Activated T-cell treated with anti-CD3 and anti-CD28 coated beads for 1 hour (primary cell): ENCODE data around the gene CHRNA3.

Experiments used
- DNase-seq: peaks from one replicate; pipeline ENCODE4 v3.0.0-alpha.2; 2020; ENCODE audit warnings: low read depth

CHRNA3 gene

DNA sequence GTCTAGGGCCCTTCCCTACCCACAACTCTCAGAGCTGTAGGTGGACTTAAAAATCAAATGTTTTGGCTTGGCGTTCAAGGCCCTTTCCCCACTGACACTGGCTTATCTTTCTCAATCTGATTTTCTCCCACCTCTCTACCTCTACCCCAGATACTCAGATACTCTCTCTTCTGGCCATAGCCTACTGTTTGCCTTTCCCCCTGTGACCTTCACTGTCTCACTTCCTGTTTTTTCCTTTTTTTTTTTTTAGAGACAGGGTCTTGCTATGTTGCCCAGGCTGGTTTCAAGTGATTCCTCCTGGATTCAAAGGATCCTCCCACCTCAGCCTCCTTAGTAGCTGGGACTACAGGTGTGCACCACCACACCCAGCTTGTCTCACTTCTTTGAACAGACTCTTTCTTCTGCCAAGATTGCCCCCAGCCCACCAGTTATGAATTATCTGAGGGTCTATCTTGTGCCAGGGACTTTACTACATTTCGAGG is 15.6 kb upstream of the CHRNA3 start:
- DNase-seq: no peak

DNA sequence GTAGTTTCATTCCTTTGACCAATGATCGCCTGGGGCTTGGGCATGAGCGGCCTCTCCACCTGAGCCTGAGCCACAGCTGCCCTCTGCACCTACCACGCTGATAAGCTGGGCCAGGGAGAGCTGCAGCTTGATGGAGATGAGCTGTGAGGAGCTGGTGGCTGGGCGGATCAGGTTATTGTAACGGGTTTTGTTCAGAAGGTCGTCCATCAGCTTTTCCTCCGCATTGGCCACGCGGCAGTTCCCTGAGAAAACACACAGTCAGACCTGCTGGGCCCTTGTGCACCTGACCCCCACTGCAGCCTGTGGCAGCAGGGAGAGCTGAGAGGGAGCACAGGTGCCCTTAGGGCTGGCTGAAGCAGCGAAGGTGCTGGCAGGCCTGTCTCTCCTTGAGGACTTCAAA is 14.6 kb upstream of the CHRNA3 start:
- DNase-seq: no peak

DNA sequence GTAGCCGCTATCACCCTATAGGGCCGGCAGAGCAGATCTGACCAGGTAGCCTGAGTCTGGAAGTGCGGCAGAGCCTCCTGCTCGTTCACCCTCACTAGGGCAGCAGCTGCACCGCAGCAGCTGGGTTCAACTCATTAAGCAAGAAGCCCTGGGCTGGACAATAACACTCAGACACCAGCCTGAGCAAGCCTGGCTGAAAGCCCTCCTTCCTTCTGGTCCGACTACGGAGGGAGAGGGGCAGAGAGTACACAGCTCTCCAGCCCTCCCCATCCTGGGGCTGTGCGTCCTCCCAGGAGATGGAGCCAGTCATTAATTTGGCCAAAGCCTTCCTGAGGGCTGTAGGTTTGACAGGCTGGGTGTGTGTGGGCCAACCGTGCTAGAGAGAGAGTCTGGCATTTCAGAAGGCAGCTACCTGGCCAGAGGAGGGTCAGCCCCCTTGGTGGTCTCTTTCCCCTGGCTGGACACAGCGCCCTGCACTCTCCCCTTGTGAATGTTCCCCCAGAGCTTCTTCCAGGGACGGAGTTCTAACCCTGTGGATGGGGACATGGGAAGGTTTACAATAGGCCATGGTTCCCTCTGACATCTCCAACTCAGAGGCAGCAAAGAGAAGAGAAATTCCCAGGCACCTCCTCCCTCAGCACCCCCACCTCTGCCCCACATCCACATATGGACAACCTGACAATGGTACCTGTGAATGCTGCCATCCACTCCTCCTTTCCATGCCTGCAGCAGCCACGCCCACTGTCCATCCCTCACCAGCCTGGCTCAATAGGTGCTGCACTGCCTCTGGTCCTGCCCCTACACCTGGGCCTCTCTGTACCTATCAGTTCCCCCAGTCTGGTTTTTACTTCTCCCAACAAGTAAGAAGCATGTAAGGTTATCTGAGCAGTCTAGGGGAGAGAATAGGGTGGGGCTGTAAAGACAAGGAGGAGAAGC is 13.7 kb upstream of the CHRNA3 start:
- no peak for DNase-seq

DNA sequence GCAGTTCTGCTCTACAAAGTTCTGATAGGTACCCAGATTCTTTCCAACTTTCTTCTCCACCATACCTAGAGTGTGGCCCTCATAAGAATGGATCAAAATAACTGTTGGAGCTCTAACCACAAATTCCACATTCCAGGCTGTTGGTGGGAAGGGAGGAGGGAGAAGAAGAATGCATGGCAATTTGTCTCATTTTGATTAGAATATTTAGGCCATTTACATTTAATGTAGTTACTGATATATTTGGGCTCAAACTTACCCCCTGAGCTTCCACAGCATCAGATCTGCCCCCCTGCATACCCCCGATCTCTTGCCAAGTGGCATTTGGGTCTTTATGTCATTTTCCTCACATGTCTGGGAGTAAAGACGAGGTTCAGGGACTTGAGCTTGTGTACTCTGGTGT is 12.6 kb upstream of the CHRNA3 start:
- DNase-seq: no peak

DNA sequence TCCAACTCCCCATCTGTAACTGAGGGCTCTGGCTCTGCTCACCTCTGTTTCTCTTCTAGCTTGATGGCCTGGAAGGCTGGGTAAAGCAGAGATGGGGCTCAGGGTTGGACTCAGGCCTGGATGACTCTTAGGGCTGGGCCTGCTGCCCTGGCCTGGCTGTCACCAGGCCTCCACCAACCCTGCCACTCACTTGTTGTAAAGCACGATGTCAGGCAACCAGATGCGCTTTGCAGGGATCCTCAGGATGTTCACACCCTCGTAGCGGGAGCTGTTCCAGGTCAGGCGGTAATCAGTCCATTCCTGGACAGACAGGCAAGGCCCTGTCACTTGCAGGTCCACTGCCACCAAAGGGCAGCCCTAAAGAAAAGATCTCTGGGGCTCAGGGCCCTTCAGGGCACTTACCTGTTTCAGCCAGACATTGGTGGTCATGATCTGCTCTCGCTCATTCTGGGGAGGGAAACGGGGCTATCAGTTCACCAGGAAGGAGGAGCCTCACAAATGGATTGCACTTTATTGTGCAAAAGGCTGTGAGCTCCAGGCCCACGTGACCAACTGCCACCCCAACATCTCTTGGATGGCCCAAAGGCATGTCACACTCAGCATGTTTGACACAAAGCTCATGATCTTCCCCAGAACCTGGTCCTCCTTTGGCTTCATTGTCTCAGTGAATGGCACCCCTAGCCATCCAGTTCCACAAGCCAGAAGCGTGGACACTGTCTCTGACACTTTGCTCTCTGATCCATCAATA is 10.3 kb upstream of the CHRNA3 start:
- no peak for DNase-seq

DNA sequence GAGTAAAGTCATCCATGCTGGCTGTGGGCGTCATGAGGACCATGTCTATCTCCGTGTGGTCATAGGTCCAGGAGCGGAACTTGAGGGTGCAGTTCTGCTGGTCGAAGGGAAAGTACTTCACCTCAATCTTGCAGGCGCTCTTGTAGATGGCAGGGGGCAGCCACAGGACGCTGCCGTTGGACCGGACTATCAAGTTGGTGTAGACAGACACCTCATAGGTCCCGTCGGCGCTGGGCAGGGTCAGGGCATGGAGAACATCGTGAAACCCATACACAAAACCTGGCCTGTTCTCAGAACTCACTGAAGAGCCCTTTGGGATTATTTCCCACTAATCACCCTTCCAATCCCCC is 8.9 kb upstream of the CHRNA3 start:
- DNase-seq: no peak

DNA sequence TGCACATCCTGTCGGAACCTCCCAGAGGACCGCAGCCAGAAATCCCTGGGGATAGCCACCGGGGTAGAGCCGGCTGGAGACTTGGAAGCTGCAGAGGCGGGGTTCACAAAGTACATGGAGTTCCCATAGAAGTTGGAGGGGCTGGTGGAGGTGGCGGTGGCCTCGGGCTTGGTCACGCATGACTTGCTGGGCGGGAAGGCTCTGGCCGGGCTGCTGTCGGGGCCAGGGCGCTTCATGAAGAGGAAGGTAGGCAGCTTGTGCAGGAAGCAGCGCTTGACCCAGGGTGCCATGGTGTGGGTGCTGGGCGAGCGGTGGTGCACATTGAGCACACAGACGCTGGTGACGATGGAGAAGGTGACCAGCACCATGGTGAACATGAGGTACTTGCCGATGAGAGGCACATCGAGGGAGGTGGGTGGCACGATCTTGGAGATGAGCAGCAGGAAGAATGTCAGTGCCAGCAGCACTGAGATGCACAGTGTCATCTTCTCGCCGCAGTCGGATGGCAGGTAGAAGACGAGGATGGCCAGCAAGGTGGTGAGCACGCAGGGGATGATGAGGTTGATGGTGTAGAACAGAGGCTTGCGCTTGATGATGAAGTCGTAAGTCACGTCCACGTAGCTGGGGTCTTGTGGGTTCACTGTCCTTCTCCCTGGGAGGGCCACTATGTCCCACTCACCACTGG is 8.4 kb upstream of the CHRNA3 start:
- DNase-seq: no peak

DNA sequence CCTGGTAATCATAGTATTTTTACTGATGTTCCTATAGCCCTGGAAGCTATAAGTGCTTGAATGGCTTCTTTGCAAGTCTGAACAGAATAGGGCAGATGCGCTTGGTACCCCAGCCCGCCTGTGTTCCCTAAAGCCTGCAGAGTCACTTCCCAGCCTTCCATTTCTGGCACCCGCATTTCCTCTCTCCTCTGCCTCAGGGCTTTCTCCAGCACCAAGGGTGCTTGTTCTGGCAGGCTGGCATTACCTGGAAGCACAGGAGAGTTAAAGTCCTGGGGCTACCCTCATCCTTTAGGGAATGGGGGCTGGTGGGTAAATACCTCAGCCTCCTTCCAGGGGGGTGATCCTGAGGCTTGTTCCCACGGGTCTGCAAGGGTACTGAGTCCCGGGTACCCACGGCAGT is 7.4 kb upstream of the CHRNA3 start:
- no peak for DNase-seq

DNA sequence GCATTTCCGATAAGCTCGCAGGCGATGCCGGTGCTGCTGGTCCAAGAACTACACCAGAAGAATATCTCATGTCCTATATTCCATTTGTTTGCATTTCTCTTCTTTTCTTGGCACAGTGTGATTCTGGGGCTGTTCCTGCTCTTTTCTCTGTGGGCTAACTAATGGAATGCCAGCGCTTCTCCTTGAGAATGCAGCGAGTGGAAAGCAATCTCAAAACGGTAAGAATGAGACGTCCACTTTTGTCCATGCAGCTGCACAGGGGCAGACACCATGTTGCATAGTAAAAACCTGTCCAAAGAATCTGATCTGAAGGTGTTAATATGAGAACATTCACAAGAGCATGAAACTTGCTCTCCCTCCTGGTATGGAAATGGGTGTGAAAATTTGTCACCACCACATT is 6.6 kb upstream of the CHRNA3 start:
- DNase-seq: no peak

DNA sequence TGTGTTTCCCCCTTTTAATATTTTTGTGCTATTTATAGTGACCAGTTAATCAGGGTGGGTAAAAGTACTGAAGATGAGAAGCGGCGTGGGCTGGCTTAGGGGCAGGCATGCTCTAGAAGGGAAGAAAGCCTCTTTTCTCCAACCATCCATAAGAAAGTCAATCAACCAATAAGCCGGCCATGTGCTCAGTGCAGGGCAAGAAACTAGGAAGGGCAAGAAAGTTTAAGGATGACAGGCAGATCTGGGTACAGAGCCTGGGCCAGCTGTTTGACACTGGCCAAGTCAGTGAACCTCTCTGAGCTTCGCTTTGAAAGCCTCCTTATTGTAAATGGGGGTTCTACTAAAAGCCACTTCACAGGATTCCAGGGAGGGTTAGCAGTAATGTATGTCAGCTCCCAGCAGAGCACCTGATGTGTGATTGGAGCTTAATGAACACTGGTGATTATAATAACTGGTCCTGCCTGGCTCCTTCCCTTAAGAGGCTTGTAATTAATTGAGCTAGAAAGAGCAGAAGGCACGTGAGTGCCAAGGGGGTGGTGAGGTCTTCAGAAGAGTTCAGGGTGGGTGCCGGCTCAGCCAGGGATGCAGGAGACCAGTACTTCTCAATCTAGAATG is 5.7 kb upstream of the CHRNA3 start:
- DNase-seq: no peak

DNA sequence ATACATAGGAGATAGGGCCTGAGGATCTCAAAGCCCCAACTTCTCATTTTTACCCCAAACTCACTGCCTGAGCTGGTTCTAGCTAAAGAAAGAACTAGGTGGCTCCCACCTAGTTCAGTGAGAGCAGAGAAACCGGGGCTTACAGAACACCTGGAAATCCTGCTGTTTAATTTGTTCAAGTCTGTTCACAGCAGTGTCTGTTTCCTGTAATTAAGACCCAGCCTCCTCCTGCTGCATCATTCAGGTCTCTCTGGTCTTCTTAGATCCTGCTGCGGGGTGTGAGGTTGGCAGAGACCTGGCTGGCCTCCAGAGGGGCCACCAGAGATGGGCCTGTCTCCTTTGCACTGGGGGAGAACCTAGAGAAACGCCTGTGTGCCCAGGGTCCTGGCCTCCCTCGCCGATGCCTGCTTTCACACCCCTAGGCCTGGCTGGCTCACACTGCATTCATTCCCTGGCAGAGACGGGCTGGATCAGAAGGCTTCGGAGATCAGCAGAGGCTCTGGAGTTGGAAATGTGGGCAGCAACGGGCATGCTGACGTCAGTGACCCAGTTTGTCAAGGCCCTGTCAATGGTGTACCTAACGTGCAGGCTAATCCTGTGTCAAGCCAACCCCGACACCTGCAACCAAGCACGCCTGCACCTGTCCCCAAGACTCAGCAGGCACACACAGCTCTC is 4.9 kb upstream of the CHRNA3 start:
- no peak for DNase-seq

DNA sequence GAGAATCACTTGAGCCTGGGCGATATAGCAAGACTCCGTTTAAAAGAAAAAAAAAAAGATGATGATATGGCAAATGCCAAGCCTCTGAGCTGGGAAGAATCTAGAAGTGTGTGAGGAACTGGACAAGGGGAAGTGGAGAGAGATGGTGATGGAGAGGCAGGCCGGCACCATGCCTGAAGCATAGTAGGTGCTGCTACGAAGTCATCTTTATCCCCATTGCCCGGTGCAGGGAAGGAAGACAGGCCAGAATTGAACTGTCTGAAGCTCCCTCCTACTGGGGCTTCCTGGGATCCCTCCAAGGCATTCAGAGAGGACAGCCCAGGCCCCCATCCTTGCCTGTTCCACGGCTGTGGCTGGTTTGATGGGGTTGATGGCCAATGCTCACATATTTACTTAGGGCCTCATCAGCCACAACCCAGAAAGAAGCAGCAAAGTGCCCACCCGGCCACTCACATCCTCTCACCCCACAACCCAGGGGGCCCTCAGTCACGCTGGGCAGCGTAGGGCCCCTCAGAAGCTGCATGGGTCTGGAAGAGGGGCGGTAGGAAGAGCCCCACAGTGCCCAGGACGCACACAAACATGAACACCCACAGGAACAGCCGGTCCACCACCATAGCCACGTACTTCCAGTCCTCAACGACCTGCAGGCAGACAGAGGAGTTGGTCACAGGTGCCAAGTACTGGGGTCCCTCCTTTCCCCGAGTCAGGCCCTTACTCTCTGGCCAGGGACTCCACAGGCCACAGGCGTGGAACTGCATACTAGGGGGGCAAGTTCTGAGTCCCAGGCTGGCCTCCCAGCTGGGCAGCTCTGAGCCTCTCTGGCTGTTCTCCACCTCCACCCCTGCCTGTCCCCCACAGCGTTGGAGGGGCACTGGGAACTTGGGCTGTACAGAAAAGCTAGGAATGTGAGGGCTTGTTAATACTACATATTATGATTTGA is 4.1 kb upstream of the CHRNA3 start:
- no peak for DNase-seq

DNA sequence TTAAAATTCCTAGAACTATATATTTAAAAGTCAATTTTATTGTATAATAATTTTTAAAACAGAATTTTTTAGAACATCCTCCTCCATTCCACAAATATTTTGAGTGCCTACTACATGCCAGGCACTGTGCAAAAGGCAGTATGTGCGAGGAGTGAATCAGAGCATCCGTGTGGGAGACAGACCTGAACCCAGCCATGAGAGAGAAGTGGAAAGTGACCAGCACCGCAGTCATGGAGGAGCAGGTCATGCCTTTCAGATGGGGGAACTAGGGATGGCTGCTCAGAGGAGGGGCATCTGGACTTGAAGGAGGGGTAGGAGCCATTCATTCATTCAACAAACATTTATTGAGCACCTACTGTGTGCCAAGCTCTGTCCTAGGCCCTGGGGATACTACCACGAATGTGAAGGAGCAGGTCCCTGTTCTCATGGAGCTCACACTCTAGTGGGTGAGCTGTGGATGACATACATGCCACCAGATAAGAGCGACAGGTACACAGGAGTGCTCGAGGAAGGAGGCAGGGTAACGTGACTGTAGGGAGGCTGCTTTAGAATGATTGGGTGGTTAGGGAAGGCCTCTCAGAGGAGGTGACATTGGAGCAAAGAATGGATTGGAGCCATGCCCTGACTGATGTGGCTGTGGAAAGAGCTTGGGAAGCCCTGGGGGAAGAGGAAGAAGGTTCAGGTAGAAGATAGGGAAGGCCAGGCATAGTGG is 3.1 kb upstream of the CHRNA3 start:
- no peak for DNase-seq

DNA sequence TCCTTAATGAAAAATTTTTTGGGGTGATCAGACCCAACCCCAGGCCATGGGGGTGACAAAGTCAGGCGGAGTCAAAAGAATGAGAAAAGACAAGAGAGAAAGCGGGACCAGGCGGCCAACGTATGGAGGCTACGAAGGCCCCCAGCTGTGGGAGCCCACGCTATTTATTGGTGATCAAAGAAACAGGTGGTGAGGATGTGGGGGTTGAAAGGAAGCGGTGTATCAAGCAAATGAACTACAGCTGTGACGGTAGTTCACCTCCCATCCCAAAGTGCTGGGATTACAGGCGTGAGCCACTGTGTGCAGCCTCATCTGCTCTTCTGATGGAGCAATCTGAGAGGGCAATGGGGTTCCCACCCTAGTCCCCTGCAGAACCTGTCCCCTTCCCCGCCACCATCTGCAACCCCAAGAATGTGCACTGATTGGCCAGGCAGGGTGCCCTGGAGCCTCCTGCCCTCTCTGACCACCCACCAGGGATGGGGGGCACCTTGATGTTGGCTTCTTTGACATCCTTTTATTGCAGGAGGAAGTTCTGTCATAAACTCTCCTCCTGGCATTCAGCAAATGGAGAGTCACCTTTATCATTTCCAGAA is 1.1 kb upstream of the CHRNA3 start:
- no peak for DNase-seq

DNA sequence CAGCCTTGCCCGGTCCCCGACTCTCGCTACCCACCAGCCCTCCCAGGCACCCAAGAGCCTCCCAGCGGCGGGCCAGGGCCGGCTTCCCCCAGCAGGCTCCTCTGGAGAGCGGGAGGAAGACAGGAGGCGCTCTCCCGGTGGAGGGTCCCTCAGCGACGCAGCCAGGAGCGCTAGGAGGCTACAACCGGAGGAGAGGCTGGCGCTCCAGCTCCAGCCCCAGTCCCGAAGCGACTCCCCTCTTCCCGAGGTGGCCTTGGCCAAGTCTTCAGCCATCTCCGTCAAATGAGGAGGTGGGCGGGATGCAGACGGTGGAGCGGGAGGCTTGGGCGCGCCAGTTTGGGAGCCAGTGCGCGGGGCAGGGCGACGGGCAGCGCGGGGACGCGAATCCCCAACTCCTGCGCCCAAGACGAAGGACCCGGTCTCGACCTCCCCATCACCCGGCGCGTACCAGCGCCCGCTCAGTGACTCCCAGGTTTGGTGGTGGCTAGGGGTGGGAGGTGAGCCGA is 722 bp downstream of the CHRNA3 start:
- DNase-seq: no peak

DNA sequence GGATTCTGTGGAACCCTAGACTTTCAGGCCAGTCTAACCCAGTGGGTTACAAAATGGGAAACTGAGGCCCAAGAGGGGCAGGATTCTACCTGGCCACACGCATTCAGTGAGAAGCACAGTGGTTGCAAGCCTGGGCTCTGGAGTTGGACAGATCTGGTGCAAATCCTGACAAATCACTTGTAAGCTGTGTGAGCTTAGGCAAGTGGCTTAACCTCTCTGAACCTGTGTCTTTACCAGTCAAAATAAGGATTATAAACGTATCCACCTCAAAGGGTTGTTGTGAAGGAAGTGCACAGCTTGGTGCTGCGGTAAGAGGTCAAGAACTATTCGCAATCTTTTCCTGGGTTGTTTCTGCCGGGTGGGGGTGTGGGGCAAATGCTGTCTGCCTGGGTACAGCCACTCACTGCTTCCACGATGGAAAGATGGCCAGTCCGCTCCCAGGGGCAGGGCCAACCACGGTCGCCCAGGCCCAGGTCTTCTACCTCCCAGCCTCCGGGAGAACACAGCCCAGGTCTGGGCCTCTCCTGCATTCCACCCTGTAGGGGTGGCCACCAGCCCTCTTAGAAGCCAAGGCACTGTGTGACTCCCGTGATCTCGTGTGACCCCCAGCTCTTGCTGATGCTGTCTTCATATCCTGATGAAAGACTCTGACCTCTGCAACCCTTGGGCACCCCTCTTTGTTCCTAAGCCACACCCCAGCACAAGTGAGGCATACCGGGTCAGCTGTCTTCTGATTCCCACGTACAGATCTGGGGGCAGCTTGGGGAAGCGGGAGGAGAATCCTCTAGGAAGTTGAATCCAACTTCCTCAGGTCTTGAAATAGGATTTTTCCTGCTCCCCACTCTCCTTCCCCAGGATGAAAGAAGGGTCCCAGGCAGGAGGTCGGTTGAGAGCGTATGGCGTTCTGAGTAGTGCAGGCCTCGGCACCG is 1.5 kb downstream of the CHRNA3 start:
- no peak for DNase-seq

DNA sequence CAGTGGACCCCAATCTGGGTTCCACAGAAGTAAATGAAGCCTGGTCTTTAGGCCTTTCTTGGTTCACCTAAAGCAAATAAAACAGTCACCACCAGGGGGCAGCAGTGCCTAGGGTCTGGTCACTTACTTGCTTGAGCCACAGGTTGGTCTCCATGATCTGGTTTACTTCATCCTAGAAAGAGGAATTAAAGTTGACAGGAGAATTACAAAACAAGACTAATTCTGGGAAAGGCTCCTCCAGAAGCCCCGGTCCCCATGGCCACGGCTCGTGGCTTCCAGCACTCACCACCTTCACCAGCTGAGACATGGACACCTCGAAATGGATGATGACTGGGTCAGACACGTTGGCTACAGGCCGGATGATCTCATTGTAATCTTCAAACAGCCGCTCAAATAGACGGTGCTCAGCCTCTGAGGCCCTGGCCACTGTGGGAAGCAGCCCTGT is 2.3 kb downstream of the CHRNA3 start:
- DNase-seq: peak; percentile 80

DNA sequence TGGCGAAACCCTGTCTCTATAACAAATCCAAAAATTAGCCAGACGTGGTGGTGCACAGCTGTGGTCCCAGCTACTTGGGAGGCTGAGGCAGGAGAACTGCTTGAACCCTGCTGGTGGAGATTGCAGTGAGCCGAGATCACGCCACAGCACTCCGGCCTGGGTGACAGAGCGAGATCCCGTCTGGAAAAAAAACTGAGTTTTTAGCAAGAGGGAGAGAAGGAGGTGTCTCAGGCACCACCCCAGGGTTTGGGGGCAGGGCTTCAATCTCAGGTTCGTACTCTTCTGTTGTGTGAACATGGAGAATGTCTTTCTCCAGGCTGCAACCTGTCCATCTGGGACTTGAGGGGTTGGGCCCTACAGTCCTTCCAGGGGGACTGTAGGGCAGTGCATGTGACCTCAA is 2.7 kb downstream of the CHRNA3 start:
- DNase-seq: no peak
